Keratinocyte (primary cell): ENCODE data around the gene SAFB2. TPM values are rescaled to one million over a fixed set of nuclear protein-coding genes. Genes with fewer than 3 reads are reported as not detected.

Experiments
- DNase-seq: peaks from one replicate; pipeline ENCODE4 v3.0.0-alpha.2; 2011; ENCODE audit warnings: low read depth, missing footprints, low spot score
- FAIRE-seq: peaks from 2 replicates; lab custom pipeline; 2011; peaks lifted over from hg19 to GRCh38; lab: Jason Lieb, UNC
- H2AFZ ChIP-seq: 2 replicates; pipeline ENCODE4 v1.6.0; 2012; ENCODE audit warnings: low read length, control low read depth, inconsistent platforms; ENCODE audit not compliant: control insufficient read depth
- H3K27ac ChIP-seq: 2 replicates; pipeline ENCODE4 v1.5.1; 2011; ENCODE audit warnings: low read length; ENCODE audit not compliant: control insufficient read depth, insufficient read depth
- H3K27me3 ChIP-seq: 3 replicates; pipeline ENCODE4 v1.6.0; 2011; ENCODE audit warnings: low read length; ENCODE audit not compliant: control insufficient read depth, insufficient read depth; ENCODE audit errors: extremely low read depth
- H3K36me3 ChIP-seq, 2 experiments: 2 replicates in 1 of 2; 3 replicates in 1 of 2; pipeline ENCODE4 v1.5.1; 2011; ENCODE audit warnings: low read length in 2 of 2, mild to moderate bottlenecking in 1 of 2; ENCODE audit not compliant: control insufficient read depth in 2 of 2, insufficient read depth in 2 of 2; ENCODE audit errors: extremely low read depth in 1 of 2
- H3K4me1 ChIP-seq: 3 replicates; pipeline ENCODE4 v1.5.1; 2011; ENCODE audit warnings: low read length; ENCODE audit not compliant: control insufficient read depth, insufficient read depth; ENCODE audit errors: extremely low read depth
- H3K4me2 ChIP-seq: 3 replicates; pipeline ENCODE4 v1.6.0; 2011; ENCODE audit warnings: low read depth, low read length; ENCODE audit not compliant: control insufficient read depth, insufficient read depth; ENCODE audit errors: extremely low read depth
- H3K4me3 ChIP-seq, 3 experiments: fragments of 200-600 bp in 1 of 3; sonication (generic) in 1 of 3; 2 replicates in 2 of 3; 3 replicates in 1 of 3; pipeline ENCODE4 v1.5.1; 2011 to 2016; ENCODE audit warnings: low read length in 3 of 3, mild to moderate bottlenecking in 3 of 3, control low read depth in 2 of 3, inconsistent platforms in 1 of 3, low read depth in 1 of 3, mixed read lengths in 1 of 3, mixed run types in 1 of 3, moderate library complexity in 1 of 3; ENCODE audit not compliant: control insufficient read depth in 2 of 3, insufficient read depth in 2 of 3; ENCODE audit errors: extremely low read depth in 1 of 3
- H3K79me2 ChIP-seq: 2 replicates; pipeline ENCODE4 v1.6.0; 2012; ENCODE audit warnings: low read length; ENCODE audit not compliant: control insufficient read depth, insufficient read depth
- H3K9ac ChIP-seq: 3 replicates; pipeline ENCODE4 v1.6.0; 2011; ENCODE audit warnings: low read length; ENCODE audit not compliant: control insufficient read depth, insufficient read depth; ENCODE audit errors: extremely low read depth
- H3K9me1 ChIP-seq: 3 replicates; pipeline ENCODE4 v1.6.0; 2011; ENCODE audit warnings: low read length; ENCODE audit not compliant: control insufficient read depth, insufficient read depth; ENCODE audit errors: extremely low read depth
- H3K9me3 ChIP-seq: 2 replicates; pipeline ENCODE4 v1.5.1; 2012; ENCODE audit warnings: low read depth, low read length; ENCODE audit not compliant: control insufficient read depth
- H4K20me1 ChIP-seq: 3 replicates; pipeline ENCODE4 v1.6.0; 2011; ENCODE audit warnings: low read length; ENCODE audit not compliant: control insufficient read depth, insufficient read depth; ENCODE audit errors: extremely low read depth
- EZH2 ChIP-seq: IDR thresholded peaks from one replicate; pipeline ENCODE4 v1.6.1; 2012; ENCODE audit warnings: inconsistent platforms, mild to moderate bottlenecking, low read length, moderate library complexity
- dilution Hi-C: fragments of 300-500 bp; cut with MboI; formaldehyde crosslinking; loops from one replicate; pipeline ENCODE4 v1.7.0; 2020; ENCODE audit warnings: low sequenced_read_pairs; ENCODE audit not compliant: extremely low pct_ligation_motif_present
- polyA plus RNA-seq, 5 experiments: library from polyadenylated mRNA; depleted of rRNA in 3 of 5; stranded (reverse) in 3 of 5; stranded (forward) in 1 of 5; unstranded in 1 of 5; fragments of >200 nt; gene quantifications; 1 replicate in 1 of 5; 2 replicates in 3 of 5; 3 replicates in 1 of 5; pipeline versions ENCODE4 v1.2.1 to v1.2.3, GENCODE V29; 2011 to 2012; ENCODE audit warnings: missing spikeins in 2 of 5, low read depth in 1 of 5, low replicate concordance in 1 of 5
- TF ChIP-seq, protein P1 (sequence below), 3 experiments: IDR thresholded peaks in 1 of 3; conservative IDR thresholded peaks in 1 of 3; optimal IDR thresholded peaks in 1 of 3; 2 replicates in 2 of 3; 3 replicates in 1 of 3; pipeline versions ENCODE3 to v1.5.1; 2011; ENCODE audit warnings: low read length in 3 of 3, mild to moderate bottlenecking in 3 of 3, moderate library complexity in 2 of 3, control low read depth in 1 of 3, inconsistent platforms in 1 of 3; ENCODE audit not compliant: insufficient read depth in 2 of 3; ENCODE audit errors: extremely low read depth in 1 of 3

SAFB2 gene
- polyA plus RNA-seq, 1 donor (not counting 4 experiments of a cell fraction or from before 2014, with no cell fraction given): 15.3 TPM

DNA sequence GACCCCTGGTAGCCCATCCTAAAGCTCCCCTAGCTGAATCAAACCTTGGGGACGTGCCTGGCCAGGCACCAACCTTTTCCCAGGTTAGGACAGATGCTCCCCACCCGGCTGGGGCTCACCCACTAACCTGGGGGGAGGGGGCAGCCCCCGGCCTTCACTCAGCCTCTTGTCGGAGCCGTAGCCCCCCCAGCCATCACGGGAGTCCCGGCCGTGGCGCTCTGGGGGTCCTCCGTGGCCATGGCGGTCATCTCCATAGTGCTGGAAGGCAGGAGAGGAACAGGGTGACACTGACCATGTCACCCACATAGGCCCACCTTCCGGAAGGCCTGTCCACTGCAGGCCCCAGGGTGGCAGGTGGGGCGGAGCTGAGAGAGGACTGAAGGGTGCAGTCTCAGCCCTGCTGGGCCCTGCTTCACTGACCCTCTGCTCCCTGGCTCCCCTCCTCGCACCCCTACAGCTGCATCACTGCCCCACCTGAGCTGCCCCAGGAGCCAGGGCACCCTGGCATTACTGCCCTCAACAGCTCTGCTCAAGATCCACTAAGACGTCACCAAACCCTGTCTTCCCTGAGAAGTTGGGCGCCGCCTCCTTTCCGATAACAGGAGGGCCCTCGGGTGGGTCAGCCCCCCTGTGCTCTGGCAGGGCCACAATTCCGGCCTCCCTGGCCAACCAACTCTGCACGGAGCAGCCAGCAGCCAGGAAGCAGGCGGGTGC, 32.3 kb downstream of the SAFB2 start:
- no peaks in the 10 kb centered on the region for H3K9me1 ChIP-seq
- no peak overlapping the region for H2AFZ ChIP-seq
- H3K27me3 ChIP-seq: no peaks in the 10 kb centered on the region
- H3K4me2 ChIP-seq: no peak overlapping the region
- TF ChIP-seq, protein P1, sequence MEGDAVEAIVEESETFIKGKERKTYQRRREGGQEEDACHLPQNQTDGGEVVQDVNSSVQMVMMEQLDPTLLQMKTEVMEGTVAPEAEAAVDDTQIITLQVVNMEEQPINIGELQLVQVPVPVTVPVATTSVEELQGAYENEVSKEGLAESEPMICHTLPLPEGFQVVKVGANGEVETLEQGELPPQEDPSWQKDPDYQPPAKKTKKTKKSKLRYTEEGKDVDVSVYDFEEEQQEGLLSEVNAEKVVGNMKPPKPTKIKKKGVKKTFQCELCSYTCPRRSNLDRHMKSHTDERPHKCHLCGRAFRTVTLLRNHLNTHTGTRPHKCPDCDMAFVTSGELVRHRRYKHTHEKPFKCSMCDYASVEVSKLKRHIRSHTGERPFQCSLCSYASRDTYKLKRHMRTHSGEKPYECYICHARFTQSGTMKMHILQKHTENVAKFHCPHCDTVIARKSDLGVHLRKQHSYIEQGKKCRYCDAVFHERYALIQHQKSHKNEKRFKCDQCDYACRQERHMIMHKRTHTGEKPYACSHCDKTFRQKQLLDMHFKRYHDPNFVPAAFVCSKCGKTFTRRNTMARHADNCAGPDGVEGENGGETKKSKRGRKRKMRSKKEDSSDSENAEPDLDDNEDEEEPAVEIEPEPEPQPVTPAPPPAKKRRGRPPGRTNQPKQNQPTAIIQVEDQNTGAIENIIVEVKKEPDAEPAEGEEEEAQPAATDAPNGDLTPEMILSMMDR (optimal IDR thresholded peaks at IDR 0.05 in 1 of 3, IDR thresholded peaks at IDR 0.05 in 1 of 3, conservative IDR thresholded peaks at IDR 0.05 in 1 of 3; ENCODE audit: extremely low read depth in 1 of 3, insufficient read depth in 2 of 3, low read length in 3 of 3): no peak
- TF ChIP-seq EZH2: no peak
- DNase-seq: no peak
- H3K9ac ChIP-seq: no peak overlapping the region
- no peak overlapping the region for H3K4me3 ChIP-seq
- H3K79me2 ChIP-seq: no peaks in the 10 kb centered on the region
- peaks cover 12% of the 10 kb centered on the region for H3K4me1 ChIP-seq
- dilution Hi-C loops: no loop called here
- no peaks in the 10 kb centered on the region for H3K9me3 ChIP-seq
- FAIRE-seq: no peak
- H3K36me3 ChIP-seq: peaks cover 44 to 47% of the 10 kb centered on the region in 2 experiments
- peaks cover 4% of the 10 kb centered on the region for H4K20me1 ChIP-seq
- H3K27ac ChIP-seq: no peak overlapping the region

DNA sequence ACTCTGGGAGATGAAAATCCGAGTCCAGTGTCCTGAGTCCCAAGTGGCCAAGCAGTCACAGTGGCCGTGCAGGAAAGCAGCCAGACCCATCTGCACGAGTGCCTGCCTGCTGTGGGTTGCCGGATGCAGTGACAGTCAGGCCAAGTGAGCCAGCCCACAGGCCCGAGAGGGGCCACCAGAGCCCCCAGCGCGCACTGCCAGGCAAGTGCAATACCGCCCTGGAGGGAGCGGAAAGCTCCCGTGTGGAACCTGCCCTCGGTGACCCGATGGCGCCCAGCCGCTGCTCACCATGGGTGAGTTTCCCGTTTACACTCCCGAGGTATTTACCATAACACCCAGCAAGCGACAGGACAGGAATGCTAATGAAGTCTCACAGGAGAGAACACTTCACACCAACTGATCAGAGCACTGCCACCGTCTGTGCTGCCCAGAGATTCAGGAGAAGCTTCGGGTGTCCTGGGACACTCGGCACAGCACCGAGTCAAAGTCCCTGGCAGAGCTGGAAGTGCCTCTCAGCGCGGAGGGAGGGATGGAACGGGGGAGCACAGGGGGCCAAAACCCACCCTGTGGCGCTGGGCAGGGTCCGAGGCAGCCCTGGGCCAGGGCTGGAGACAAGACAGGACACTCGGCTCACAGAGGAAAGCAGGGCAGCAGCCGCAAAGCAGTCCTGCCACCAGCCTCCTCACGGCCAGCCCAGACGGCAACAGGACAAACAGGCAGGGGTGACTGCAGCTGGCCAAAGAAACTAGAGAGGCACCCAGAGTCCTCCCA, 33.5 kb downstream of the SAFB2 start:
- H3K4me2 ChIP-seq: no peak overlapping the region
- H3K4me1 ChIP-seq: peaks cover 12% of the 10 kb centered on the region
- H2AFZ ChIP-seq: no peak overlapping the region
- DNase-seq (no peak), FAIRE-seq (no peak)
- dilution Hi-C loops: no loop called here
- H3K79me2 ChIP-seq: no peaks in the 10 kb centered on the region
- no peaks in the 10 kb centered on the region for H3K9me1 ChIP-seq
- no peak overlapping the region for H3K9ac ChIP-seq
- TF ChIP-seq, protein P1 (optimal IDR thresholded peaks at IDR 0.05 in 1 of 3, IDR thresholded peaks at IDR 0.05 in 1 of 3, conservative IDR thresholded peaks at IDR 0.05 in 1 of 3; ENCODE audit: extremely low read depth in 1 of 3, insufficient read depth in 2 of 3, low read length in 3 of 3): no peak
- TF ChIP-seq EZH2: no peak
- H3K27me3 ChIP-seq: no peaks in the 10 kb centered on the region
- no peaks in the 10 kb centered on the region for H3K9me3 ChIP-seq
- no peak overlapping the region for H3K27ac ChIP-seq
- peaks cover 34 to 37% of the 10 kb centered on the region in 2 experiments for H3K36me3 ChIP-seq
- H3K4me3 ChIP-seq: no peak overlapping the region
- peaks cover 4% of the 10 kb centered on the region for H4K20me1 ChIP-seq
